Vagina (tissue), 2 donors: ENCODE data around the gene MAPRE2. TPM values are rescaled to one million over a fixed set of nuclear protein-coding genes. Genes with fewer than 3 reads are reported as not detected.
"Not testable (repeated sequence)": the region's sequence is repeated elsewhere in the genome, so short reads cannot be mapped to it uniquely, and the experiment has no call there.

ENCODE experiments used
- DNase-seq, 2 donors: peaks; one replicate each; pipeline ENCODE4 v3.0.0-alpha.2; 2017; ENCODE audit errors: extremely low spot score in 2 of 2
- H3K27ac ChIP-seq: fragments of 200-600 bp; sonication (generic); one replicate; pipeline ENCODE4 v1.5.1; 2019
- H3K27me3 ChIP-seq: fragments of 200-600 bp; sonication (generic); one replicate; pipeline ENCODE4 v1.5.1; 2019
- H3K36me3 ChIP-seq, 2 donors: fragments of 200-600 bp; sonication (generic); one replicate each; pipeline ENCODE4 v1.5.1; 2017 to 2019
- H3K4me1 ChIP-seq: fragments of 200-600 bp; sonication (generic); one replicate; pipeline ENCODE4 v1.5.1; 2019
- H3K4me3 ChIP-seq, 2 donors: fragments of 200-600 bp; sonication (generic); 1 replicate in 1 of 2; 2 replicates in 1 of 2; pipeline ENCODE4 v1.5.1; 2016 to 2019
- H3K9me3 ChIP-seq: fragments of 200-600 bp; sonication (generic); one replicate; pipeline ENCODE4 v1.5.1; 2019
- POLR2A ChIP-seq, 2 donors: fragments of 450-650 bp; IDR thresholded peaks; one replicate each; pipeline ENCODE4 v1.6.1; 2017; ENCODE audit warnings: antibody characterized with exemption in 2 of 2, mild to moderate bottlenecking in 2 of 2, moderate library complexity in 2 of 2
- POLR2AphosphoS5 ChIP-seq, 2 donors: sonication (generic); formaldehyde crosslinking; IDR thresholded peaks; one replicate each; pipeline ENCODE4 v1.9.0; 2017; ENCODE audit warnings: antibody characterized with exemption in 2 of 2, mild to moderate bottlenecking in 2 of 2, low read depth in 1 of 2; ENCODE audit not compliant: insufficient read depth in 1 of 2
- intact Hi-C: fragments of 100-400 bp; cut with DNase I; formaldehyde crosslinking; loops from one replicate; pipeline ENCODE4 v1.15.1; 2023
- total RNA-seq: library from RNA; depleted of rRNA; stranded (reverse); fragments of >200 nt; gene quantifications from one replicate; pipeline ENCODE4 v1.2.3, GENCODE V29; 2016
- TF ChIP-seq, protein P1 (sequence below), 3 experiments: fragments of 450-650 bp in 2 of 3; fragments of 200-600 bp in 1 of 3; sonication (generic) in 1 of 3; IDR thresholded peaks; one replicate each; pipeline ENCODE4 v1.5.1; 2017 to 2019; ENCODE audit warnings: antibody characterized with exemption in 3 of 3, mild to moderate bottlenecking in 2 of 3, moderate library complexity in 2 of 3

Gene MAPRE2
- total RNA-seq, 1 donor from 2014 or later, result 21.4 TPM

DNA sequence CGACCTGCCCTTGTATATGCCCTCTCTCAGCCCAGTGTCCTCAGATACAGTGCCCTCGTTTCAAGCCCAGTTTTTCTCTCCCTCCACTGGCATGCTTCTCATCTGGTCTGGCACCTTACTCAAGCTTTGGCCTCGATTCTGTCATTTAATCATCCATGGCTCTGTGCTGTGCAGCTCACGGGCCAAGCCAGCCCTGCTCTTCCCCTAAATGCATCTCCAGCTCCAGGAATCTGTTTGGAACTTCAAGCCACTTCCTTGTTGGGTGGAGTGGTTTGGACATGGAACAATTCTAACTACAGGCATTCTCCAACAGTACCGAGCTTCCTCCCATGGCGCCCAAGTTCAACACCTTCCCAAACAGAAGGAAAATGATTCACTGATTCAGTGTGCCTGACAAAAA, 122.9 kb downstream of the MAPRE2 start:
- TF ChIP-seq POLR2A (IDR thresholded peaks at IDR 0.05) (no peak), POLR2AphosphoS5 (IDR thresholded peaks at IDR 0.05; ENCODE audit: insufficient read depth in 1 of 2, low read depth in 1 of 2) (no peak)
- TF ChIP-seq, protein P1, sequence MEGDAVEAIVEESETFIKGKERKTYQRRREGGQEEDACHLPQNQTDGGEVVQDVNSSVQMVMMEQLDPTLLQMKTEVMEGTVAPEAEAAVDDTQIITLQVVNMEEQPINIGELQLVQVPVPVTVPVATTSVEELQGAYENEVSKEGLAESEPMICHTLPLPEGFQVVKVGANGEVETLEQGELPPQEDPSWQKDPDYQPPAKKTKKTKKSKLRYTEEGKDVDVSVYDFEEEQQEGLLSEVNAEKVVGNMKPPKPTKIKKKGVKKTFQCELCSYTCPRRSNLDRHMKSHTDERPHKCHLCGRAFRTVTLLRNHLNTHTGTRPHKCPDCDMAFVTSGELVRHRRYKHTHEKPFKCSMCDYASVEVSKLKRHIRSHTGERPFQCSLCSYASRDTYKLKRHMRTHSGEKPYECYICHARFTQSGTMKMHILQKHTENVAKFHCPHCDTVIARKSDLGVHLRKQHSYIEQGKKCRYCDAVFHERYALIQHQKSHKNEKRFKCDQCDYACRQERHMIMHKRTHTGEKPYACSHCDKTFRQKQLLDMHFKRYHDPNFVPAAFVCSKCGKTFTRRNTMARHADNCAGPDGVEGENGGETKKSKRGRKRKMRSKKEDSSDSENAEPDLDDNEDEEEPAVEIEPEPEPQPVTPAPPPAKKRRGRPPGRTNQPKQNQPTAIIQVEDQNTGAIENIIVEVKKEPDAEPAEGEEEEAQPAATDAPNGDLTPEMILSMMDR (IDR thresholded peaks at IDR 0.05), result no peak
- Histone ChIP-seq H3K27me3 (no peaks in the 10 kb centered on the region), H3K9me3 (no peaks in the 10 kb centered on the region), H3K36me3 (no peaks in the 10 kb centered on the region), H3K4me3 (no peak overlapping the region), H3K4me1 (no peaks in the 10 kb centered on the region), H3K27ac (no peak overlapping the region)
- intact Hi-C loops, result no loop called here
- no peak for DNase-seq

DNA sequence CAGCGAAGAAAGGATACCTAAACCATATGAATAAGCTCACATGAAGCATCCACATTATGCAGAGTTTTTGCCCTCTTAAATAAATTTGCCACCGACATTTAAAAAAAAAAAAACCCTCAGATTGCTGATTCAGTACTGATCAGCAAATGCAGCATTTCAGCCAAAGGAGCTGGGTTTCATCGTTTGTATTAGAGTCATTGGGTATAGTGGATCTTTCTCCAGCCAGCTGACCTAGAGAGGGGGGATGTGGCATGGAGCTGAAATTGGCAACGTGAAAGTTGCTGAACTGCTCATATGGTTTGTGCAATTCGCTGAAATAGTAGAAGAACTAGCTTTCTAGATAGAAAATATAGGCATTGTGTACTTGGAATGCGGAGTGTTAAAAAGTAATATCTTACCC, 126.1 kb downstream of the MAPRE2 start:
- Histone ChIP-seq H3K4me3 (no peak overlapping the region), H3K27ac (no peak overlapping the region), H3K9me3 (no peaks in the 10 kb centered on the region), H3K36me3 (no peaks in the 10 kb centered on the region), H3K4me1 (no peaks in the 10 kb centered on the region), H3K27me3 (no peaks in the 10 kb centered on the region)
- DNase-seq, result no peak
- TF ChIP-seq, protein P1 (IDR thresholded peaks at IDR 0.05), result no peak
- TF ChIP-seq POLR2AphosphoS5 (IDR thresholded peaks at IDR 0.05; ENCODE audit: insufficient read depth in 1 of 2, low read depth in 1 of 2) (no peak), POLR2A (IDR thresholded peaks at IDR 0.05) (no peak)
- intact Hi-C loops, result no loop called here

DNA sequence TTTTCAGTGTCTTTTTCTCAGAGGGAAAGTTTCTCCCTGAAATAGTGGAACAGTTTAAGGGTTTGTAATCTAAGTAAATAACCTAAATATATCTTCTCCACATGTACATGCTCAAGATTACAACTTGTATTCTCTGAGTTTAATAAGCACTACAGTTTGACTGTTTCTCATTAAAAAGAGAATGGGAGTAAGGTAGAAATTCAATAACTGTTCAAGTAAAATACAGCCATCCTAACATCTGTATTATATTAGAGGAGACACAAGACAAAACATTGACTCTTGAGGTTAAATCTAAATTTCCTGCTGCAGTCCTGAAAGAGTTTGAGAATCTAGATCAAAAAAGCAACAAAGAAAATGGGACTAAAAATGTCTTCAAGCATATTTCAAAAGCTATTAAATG, 126.6 kb downstream of the MAPRE2 start:
- Histone ChIP-seq H3K36me3 (no peaks in the 10 kb centered on the region), H3K4me1 (no peaks in the 10 kb centered on the region), H3K27ac (no peak overlapping the region), H3K27me3 (no peaks in the 10 kb centered on the region), H3K4me3 (no peak overlapping the region), H3K9me3 (no peaks in the 10 kb centered on the region)
- TF ChIP-seq POLR2A (IDR thresholded peaks at IDR 0.05), result no peak
- no peak for TF ChIP-seq POLR2AphosphoS5 (IDR thresholded peaks at IDR 0.05; ENCODE audit: insufficient read depth in 1 of 2, low read depth in 1 of 2)
- TF ChIP-seq, protein P1 (IDR thresholded peaks at IDR 0.05), result no peak
- intact Hi-C loops, result no loop called here
- no peak for DNase-seq

DNA sequence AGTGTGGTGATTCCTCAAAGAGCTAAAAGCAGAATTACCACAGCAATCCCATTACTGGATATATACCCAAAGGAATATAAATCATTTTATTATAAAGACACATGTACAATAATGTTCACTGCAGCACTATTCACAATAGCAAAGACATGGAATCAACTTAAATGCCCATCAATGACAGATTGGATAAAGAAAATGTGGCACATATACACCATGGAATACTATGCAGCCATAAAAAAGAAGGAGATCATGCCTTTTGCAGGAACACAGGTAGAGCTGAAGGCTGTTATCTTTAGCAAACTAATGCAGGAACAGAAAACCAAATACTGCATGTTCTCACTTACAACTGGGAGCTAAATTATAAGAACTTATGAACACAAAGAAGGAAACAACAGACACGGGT, 129.1 kb downstream of the MAPRE2 start:
- H3K4me1 ChIP-seq, DNase-seq, H3K36me3 ChIP-seq, H3K4me3 ChIP-seq, intact Hi-C loops, H3K9me3 ChIP-seq, H3K27ac ChIP-seq, H3K27me3 ChIP-seq: not testable (repeated sequence)

DNA sequence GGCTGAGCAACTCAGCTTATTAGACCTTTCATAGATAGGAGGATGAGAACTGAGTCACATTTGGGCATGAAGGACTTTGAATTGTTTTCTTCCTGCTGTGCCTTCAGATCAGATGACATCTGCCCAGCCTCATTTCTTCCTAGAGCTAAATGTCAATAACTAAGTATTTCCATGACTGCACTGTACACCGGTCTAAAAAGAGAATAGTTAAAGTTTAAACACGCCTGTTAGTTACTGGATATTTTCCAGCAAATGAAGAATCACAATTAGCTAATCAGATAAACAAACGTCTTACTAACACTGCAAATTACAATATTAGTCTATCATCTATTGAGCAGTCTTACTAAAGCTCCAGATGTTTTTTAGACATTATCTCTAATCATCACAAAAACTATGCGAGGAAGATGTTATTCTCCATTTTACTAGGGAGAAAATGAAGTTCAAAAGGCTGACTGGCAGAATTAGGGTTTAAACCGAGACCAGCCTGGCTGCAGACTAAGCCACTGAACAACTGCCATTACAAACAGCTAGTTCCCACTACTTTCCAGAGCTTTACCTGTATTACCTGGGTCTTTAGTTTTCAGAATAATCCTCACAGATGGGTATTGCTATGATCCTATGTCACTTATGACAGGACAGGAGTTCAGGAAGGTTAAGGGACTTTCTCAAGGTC, 130.2 kb downstream of the MAPRE2 start:
- Histone ChIP-seq H3K27ac (no peak overlapping the region), H3K27me3 (no peaks in the 10 kb centered on the region), H3K36me3 (no peaks in the 10 kb centered on the region), H3K4me1 (no peaks in the 10 kb centered on the region), H3K9me3 (no peaks in the 10 kb centered on the region), H3K4me3 (no peak overlapping the region)
- DNase-seq, result no peak
- no peak for TF ChIP-seq POLR2AphosphoS5 (IDR thresholded peaks at IDR 0.05; ENCODE audit: insufficient read depth in 1 of 2, low read depth in 1 of 2)
- TF ChIP-seq POLR2A (IDR thresholded peaks at IDR 0.05), result no peak
- TF ChIP-seq, protein P1 (IDR thresholded peaks at IDR 0.05), result no peak
- intact Hi-C loops, result no loop called here
